PC-3 (cell line): ENCODE results near the gene JCAD. TPM values are rescaled to one million over a fixed set of nuclear protein-coding genes. Genes with fewer than 3 reads are reported as not detected.

Experiments
- ATAC-seq: fragments of 200-7000 bp; cut with Tn5 transposase; 2 replicates; pipeline ENCODE4 v1.9.1; 2020; ENCODE audit warnings: mild to moderate bottlenecking, moderate library complexity
- Bru-seq: library from RNA; stranded (reverse); fragments of 400-500 nt; gene quantifications from one replicate; lab custom pipeline; 2021; lab: Mats Ljungman, UMichigan
- BruChase-seq, 2 experiments: library from RNA; stranded (reverse); fragments of 400-500 nt; gene quantifications; one replicate each; lab custom pipeline; 2021; lab: Mats Ljungman, UMichigan
- BruUV-seq: library from RNA; stranded (reverse); fragments of 400-500 nt; replicated peaks from 2 replicates; lab custom pipeline; 2021; lab: Mats Ljungman, UMichigan
- CTCF ChIA-PET: fragments of 300-600 bp; sonication (Branson Sonifier 250); formaldehyde crosslinking; loops from one replicate; lab custom pipeline; 2022; ENCODE audit warnings: antibody characterized with exemption; lab: Charles Lee
- POLR2A ChIA-PET: fragments of 300-600 bp; sonication (Branson Sonifier 250); formaldehyde crosslinking; loops from one replicate; lab custom pipeline; 2022; ENCODE audit warnings: antibody characterized with exemption; ENCODE audit not compliant: unreplicated experiment; lab: Charles Lee
- DNase-seq: peaks from one replicate; pipeline ENCODE4 v3.0.0-alpha.2; 2015
- H2AFZ ChIP-seq: fragments of 300-600 bp; sonication (generic); 2 replicates; pipeline ENCODE4 v1.6.0; 2016; ENCODE audit warnings: antibody characterized with exemption, low read length
- H3F3A ChIP-seq: fragments of 300-600 bp; sonication (generic); one replicate; pipeline ENCODE4 v1.6.0; 2017; ENCODE audit warnings: antibody characterized with exemption, low read length, control low read depth, mild to moderate bottlenecking; ENCODE audit not compliant: unreplicated experiment
- H3K27ac ChIP-seq: fragments of 300-600 bp; sonication (generic); 2 replicates; pipeline ENCODE4 v1.5.1; 2016; ENCODE audit warnings: mild to moderate bottlenecking, low read length
- H3K27me3 ChIP-seq: fragments of 300-600 bp; sonication (generic); 2 replicates; pipeline ENCODE4 v1.6.1; 2016; ENCODE audit warnings: low read length, mixed read lengths
- H3K36me3 ChIP-seq: fragments of 300-600 bp; sonication (generic); 2 replicates; pipeline ENCODE4 v1.6.1; 2016; ENCODE audit warnings: low read depth, mixed run types, low read length, mixed read lengths
- H3K4me1 ChIP-seq: fragments of 300-600 bp; sonication (generic); 2 replicates; pipeline ENCODE4 v1.5.1; 2016; ENCODE audit warnings: low read length; ENCODE audit not compliant: insufficient read depth
- H3K4me2 ChIP-seq: fragments of 300-600 bp; sonication (generic); 2 replicates; pipeline ENCODE4 v1.6.0; 2016; ENCODE audit warnings: low read length
- H3K4me3 ChIP-seq: fragments of 300-600 bp; sonication (generic); 2 replicates; pipeline ENCODE4 v1.5.1; 2016; ENCODE audit warnings: mild to moderate bottlenecking, low read length, mixed read lengths
- H3K79me2 ChIP-seq: fragments of 300-600 bp; sonication (generic); 2 replicates; pipeline ENCODE4 v1.6.1; 2017; ENCODE audit warnings: low read length, mixed read lengths
- H3K9ac ChIP-seq: fragments of 300-600 bp; sonication (generic); 2 replicates; pipeline ENCODE4 v1.6.0; 2016; ENCODE audit warnings: mild to moderate bottlenecking, low read length
- H3K9me2 ChIP-seq: fragments of 300-600 bp; sonication (generic); replicated peaks from 2 replicates; pipeline ENCODE4 v1.6.1; 2016; ENCODE audit warnings: mixed run types, low read length, mixed read lengths
- H3K9me3 ChIP-seq: fragments of 300-600 bp; sonication (generic); 2 replicates; pipeline ENCODE4 v1.6.1; 2016; ENCODE audit warnings: low read length, mixed read lengths
- H4K20me1 ChIP-seq: fragments of 300-600 bp; sonication (generic); 2 replicates; pipeline ENCODE4 v1.6.1; 2016; ENCODE audit warnings: low read length, mixed read lengths
- CTCF ChIP-seq: fragments of 300-600 bp; sonication (generic); conservative IDR thresholded peaks from 2 replicates; pipeline ENCODE4 v1.5.1; 2017; ENCODE audit warnings: antibody characterized with exemption, low read depth, mild to moderate bottlenecking, low read length
- EZH2 ChIP-seq: fragments of 300-600 bp; sonication (generic); IDR thresholded peaks from one replicate; pipeline ENCODE4 v1.6.1; 2017; ENCODE audit warnings: antibody characterized with exemption, mild to moderate bottlenecking, low read length; ENCODE audit not compliant: unreplicated experiment
- EZH2phosphoT487 ChIP-seq: fragments of 300-600 bp; sonication (generic); IDR thresholded peaks from 2 replicates; pipeline ENCODE4 v1.6.1; 2018; ENCODE audit warnings: mild to moderate bottlenecking, antibody characterized with exemption, low read length, borderline replicate concordance
- intact Hi-C: fragments of 100-400 bp; cut with micrococcal nuclease; formaldehyde crosslinking; loops from 2 replicates; pipeline ENCODE4 v1.9.0; 2023
- long read RNA-seq: library from polyadenylated mRNA; unstranded; transcript quantifications from one replicate; pipeline ENCODE4 v2.0.0, GENCODE V29; 2021; ENCODE audit not compliant: unreplicated experiment
- total RNA-seq: library from RNA; depleted of rRNA; stranded (reverse); fragments of >200 nt; gene quantifications from 2 replicates; pipeline ENCODE4 v1.2.3, GENCODE V29; 2014; rRNA removed

JCAD gene
- 5.0 and 7.8 TPM in 2 replicates for total RNA-seq
- Bru-seq, nascent RNA = percentile 50 among the genes with signal in this experiment
- BruChase-seq, experiment 1, labeled RNA remaining after a 6-hour chase = percentile 72 among the genes with signal in this experiment
- BruChase-seq, experiment 2, labeled RNA remaining after a 2-hour chase = percentile 52 among the genes with signal in this experiment
- long read RNA-seq, partial matches to known transcripts = 4 of 7 reads
- long read RNA-seq, other reads (novel, unspliced or antisense) = 3 of 7 reads

DNA sequence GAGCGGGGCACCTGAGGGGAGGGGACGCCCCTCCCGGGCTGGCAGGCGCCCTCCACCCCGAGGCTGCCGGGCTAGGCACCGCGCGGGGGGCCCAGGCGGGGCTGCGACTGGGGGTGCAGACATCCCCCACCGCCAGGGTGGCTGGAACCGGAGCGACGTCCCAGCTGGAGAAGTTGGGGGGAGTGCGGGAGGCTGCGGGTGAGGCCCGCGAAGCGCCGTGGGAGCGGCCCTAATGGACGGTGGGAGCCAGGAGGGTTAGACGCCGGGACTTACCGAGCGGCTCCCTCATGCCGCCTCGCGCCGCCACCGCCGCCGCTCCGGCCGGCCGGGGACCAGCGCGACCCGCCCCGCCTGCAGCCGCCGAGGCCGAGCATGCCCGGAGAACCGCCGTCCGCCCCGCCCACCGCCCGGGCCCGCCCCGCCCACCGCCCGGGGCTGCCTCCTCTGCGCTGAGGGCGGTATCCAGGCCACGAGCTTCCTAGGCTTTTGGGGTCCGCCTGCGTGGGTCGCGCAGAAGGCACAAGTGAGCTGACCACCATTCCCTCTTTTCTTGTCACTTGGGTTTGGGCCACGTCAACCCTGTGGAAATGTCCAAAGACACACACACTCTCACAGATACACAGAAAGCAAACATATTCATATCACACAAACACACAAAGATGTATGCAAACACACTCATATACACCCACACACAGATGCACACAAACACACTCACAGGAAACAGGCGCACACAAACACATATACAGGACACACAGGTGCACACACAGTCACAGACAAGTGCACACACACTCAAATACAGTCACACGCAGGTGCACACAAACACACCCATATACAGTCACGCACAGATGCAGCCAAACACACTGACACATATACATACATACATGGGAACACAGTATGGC is at the start of gene JCAD:
TSS of gene JCAD (minus strand) at position 378 of the 899 bp plus-strand sequence. CDS start 11,774 bp downstream, outside the sequence.
- no peaks in the 10 kb centered on the region for H4K20me1 ChIP-seq
- ATAC-seq (peak; percentile 82), DNase-seq (peak; percentile 46)
- peak within 1 kb of the TSS; percentile 86 for H2AFZ ChIP-seq
- no peaks in the 10 kb centered on the region for H3K36me3 ChIP-seq
- H3K27ac ChIP-seq = no peak within 1 kb of the TSS
- H3F3A ChIP-seq = no peaks in the 10 kb centered on the region
- intact Hi-C loops = loop anchor here (5.0 kb wide), 1 partner anchor 38 kb away; no protein-coding TSS in a partner anchor
- BruUV-seq = no TSS peak
- ChIA-PET POLR2A (no interaction called here), CTCF (no interaction called here)
- TF ChIP-seq EZH2 = no peak
- no peak for TF ChIP-seq CTCF
- no peak for TF ChIP-seq EZH2phosphoT487
- H3K4me1 ChIP-seq = peaks cover 40% of the 10 kb centered on the region
- peak within 1 kb of the TSS; percentile 77 for H3K4me3 ChIP-seq
- H3K9me3 ChIP-seq = no peaks in the 10 kb centered on the region
- no peaks in the 10 kb centered on the region for H3K9me2 ChIP-seq
- H3K79me2 ChIP-seq = peaks cover 15% of the 10 kb centered on the region; the same call in 1 of the 2 replicates
- peak within 1 kb of the TSS; percentile 88 for H3K4me2 ChIP-seq
- H3K27me3 ChIP-seq = no peaks in the 10 kb centered on the region
- H3K9ac ChIP-seq = peak within 1 kb of the TSS; percentile 48

DNA sequence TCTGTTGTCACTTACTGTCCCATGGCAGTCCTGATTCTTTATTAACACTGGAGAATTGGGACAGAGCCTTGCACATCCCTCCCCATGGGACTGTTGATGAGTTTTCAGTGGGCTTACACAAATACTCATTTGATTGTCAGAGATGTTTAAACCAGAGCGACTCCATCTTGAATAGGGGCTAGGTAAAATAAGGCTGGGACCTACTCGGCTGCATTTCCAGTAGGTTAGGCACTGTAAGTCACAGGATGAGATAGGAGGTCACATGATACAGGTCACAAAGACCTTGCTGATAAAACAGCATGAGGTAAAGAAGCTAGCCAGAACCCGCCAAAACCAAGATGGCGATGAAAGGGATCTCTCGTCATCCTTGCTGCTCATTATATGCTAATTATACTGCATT is 47.6 kb upstream of the JCAD start:
- Histone ChIP-seq H3F3A (peaks cover 3% of the 10 kb centered on the region), H3K9me3 (no peaks in the 10 kb centered on the region), H3K27ac (no peak overlapping the region), H3K27me3 (no peaks in the 10 kb centered on the region), H3K36me3 (no peaks in the 10 kb centered on the region), H4K20me1 (no peaks in the 10 kb centered on the region), H3K4me1 (peaks cover 30% of the 10 kb centered on the region), H3K4me3 (no peak overlapping the region), H3K9me2 (no peaks in the 10 kb centered on the region), H3K4me2 (no peak overlapping the region), H2AFZ (no peak overlapping the region), H3K9ac (no peak overlapping the region), H3K79me2 (no peaks in the 10 kb centered on the region)
- ChIA-PET POLR2A (no interaction called here), CTCF (no interaction called here)
- ATAC-seq (no peak), DNase-seq (no peak)
- no peak for TF ChIP-seq EZH2phosphoT487
- no peak for TF ChIP-seq CTCF
- TF ChIP-seq EZH2 = no peak
- BruUV-seq = no TSS peak
- intact Hi-C loops = no loop called here
